Endothelial cell of coronary artery (primary cell): Measurements from ENCODE around the gene BLTP3A. TPM values are rescaled to one million over a fixed set of nuclear protein-coding genes. Genes with fewer than 3 reads are reported as not detected.

ENCODE experiments used
- total RNA-seq: library from RNA; depleted of rRNA; stranded (reverse); fragments of >200 nt; gene quantifications from 2 replicates; pipeline ENCODE4 v1.2.3, GENCODE V29; 2014

Gene BLTP3A, protein sequence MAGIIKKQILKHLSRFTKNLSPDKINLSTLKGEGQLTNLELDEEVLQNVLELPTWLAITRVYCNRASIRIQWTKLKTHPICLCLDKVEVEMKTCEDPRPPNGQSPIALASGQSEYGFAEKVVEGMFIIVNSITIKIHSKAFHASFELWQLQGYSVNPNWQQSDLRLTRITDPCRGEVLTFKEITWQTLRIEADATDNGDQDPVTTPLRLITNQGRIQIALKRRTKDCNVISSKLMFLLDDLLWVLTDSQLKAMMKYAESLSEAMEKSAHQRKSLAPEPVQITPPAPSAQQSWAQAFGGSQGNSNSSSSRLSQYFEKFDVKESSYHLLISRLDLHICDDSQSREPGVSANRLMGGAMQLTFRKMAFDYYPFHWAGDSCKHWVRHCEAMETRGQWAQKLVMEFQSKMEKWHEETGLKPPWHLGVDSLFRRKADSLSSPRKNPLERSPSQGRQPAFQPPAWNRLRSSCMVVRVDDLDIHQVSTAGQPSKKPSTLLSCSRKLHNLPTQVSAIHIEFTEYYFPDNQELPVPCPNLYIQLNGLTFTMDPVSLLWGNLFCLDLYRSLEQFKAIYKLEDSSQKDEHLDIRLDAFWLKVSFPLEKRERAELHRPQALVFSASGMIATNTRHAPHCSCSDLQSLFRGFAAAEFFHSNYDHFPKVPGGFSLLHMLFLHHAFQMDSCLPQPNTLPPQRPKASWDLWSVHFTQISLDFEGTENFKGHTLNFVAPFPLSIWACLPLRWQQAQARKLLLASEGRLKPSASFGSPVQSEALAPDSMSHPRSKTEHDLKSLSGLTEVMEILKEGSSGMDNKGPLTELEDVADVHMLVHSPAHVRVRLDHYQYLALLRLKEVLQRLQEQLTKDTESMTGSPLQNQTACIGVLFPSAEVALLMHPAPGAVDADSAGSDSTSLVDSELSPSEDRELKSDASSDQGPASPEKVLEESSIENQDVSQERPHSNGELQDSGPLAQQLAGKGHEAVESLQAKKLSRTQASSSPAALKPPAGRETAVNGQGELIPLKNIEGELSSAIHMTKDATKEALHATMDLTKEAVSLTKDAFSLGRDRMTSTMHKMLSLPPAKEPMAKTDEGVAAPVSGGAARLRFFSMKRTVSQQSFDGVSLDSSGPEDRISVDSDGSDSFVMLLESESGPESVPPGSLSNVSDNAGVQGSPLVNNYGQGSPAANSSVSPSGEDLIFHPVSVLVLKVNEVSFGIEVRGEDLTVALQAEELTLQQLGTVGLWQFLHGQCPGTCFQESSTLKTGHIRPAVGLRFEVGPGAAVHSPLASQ (N-terminal part only)
- total RNA-seq, result 4.4 and 7.1 TPM in 2 replicates

DNA sequence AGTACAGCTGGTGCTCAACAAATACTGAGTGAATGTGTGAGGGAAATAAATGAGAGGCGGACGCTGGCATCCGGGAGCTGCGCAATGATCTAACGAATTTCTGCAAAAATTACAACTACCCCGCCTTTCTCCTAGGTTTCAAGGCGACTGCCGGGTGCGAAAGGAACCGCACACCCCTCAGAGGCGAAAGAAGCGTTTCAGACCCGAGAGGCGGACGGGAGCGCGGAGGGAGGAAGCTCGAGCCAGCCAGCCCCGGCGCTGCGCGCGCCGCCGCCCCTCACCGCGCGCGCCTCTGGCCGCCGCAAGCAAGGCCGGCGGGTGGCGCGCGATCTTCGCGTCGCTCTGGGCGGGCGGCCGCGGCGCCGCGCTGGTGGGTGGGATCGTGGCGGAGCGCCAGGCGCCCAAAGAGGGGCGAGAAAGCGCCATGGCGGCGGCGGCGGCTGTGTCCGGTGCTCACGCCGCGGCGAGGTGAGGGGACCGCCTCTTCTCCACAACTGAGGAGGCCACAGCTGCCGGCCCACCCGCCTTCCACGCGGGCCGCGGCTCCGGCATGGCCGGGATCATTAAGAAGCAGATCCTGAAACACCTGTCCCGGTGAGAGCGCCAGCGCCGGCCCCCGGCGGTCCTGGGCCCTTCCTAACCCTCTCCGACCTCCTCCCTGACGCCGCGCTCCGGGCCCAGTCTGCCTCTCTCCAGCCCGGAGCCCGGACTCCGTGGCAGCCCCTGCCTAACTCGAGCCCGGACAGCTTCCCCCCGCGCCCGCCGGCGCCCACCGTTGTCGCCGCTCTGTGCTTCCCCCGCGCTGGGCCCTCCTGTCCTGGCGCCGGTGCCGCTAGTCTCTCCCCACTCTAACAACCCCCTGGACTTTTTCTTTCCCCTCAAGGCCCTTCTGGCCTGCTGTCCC, at the start of gene BLTP3A:
Gene BLTP3A, plus strand, starts transcription at position 383 of the 904 bp plus-strand sequence. Its CDS starts 168 bp downstream, at position 551.

Other genes starting within 250 kb of the BLTP3A start
- not detected in 2 replicates for gene SPDEF, start 235.8 kb upstream of the BLTP3A start, total RNA-seq
- 28.2 and 36.9 TPM in 2 replicates for gene ILRUN, start 95.3 kb upstream of the BLTP3A start, total RNA-seq
- 59.0 and 77.6 TPM in 2 replicates for gene SNRPC, start 34.6 kb upstream of the BLTP3A start, total RNA-seq
- 31.6 and 32.6 TPM in 2 replicates for gene TAF11, start 96.0 kb downstream of the BLTP3A start, total RNA-seq
- gene ANKS1A, start 97.2 kb downstream of the BLTP3A start, total RNA-seq, result 9.4 and 13.2 TPM in 2 replicates